Tibial nerve (tissue), 4 donors: ENCODE data around the gene HNRNPU. TPM values are rescaled to one million over a fixed set of nuclear protein-coding genes. Genes with fewer than 3 reads are reported as not detected.

ENCODE experiments used
- DNase-seq, 2 donors: peaks; one replicate each; pipeline ENCODE4 v3.0.0-alpha.2; 2019; ENCODE audit warnings: low spot score in 2 of 2
- H3K27ac ChIP-seq, 4 donors: fragments of 200-600 bp; sonication (generic) in 3 of 4; one replicate each; pipeline ENCODE4 v1.5.1; 2017 to 2019; ENCODE audit warnings: mild to moderate bottlenecking in 1 of 4
- H3K27me3 ChIP-seq, 2 donors: fragments of 200-600 bp; sonication (generic) in 1 of 2; one replicate each; pipeline versions ENCODE4 v1.5.1 to v1.6.0; 2017 to 2019
- H3K36me3 ChIP-seq, 3 donors: fragments of 200-600 bp; sonication (generic); one replicate each; pipeline ENCODE4 v1.5.1; 2018 to 2019
- H3K4me1 ChIP-seq, 4 donors: fragments of 200-600 bp; sonication (generic) in 3 of 4; one replicate each; pipeline ENCODE4 v1.5.1; 2017 to 2019
- H3K4me3 ChIP-seq, 4 donors: fragments of 200-600 bp; sonication (generic) in 3 of 4; one replicate each; pipeline ENCODE4 v1.5.1; 2017 to 2019; ENCODE audit warnings: mild to moderate bottlenecking in 1 of 4, moderate library complexity in 1 of 4
- H3K9me3 ChIP-seq, 4 donors: fragments of 200-600 bp; sonication (generic) in 3 of 4; one replicate each; pipeline ENCODE4 v1.5.1; 2017 to 2019
- CTCF ChIP-seq, 5 experiments: fragments of 200-600 bp in 3 of 5; fragments of 450-650 bp in 2 of 5; sonication (generic) in 3 of 5; IDR thresholded peaks; one replicate each; pipeline ENCODE4 v1.5.1; 2016 to 2019; ENCODE audit warnings: antibody characterized with exemption in 5 of 5, mild to moderate bottlenecking in 3 of 5, moderate library complexity in 2 of 5
- EP300 ChIP-seq, 2 donors: sonication (generic); formaldehyde crosslinking; IDR thresholded peaks; one replicate each; pipeline ENCODE4 v1.6.1; 2017; ENCODE audit warnings: antibody characterized with exemption in 2 of 2, mild to moderate bottlenecking in 1 of 2
- POLR2A ChIP-seq, 2 donors: fragments of 450-650 bp; IDR thresholded peaks; one replicate each; pipeline ENCODE4 v1.6.1; 2017; ENCODE audit warnings: antibody characterized with exemption in 2 of 2, mild to moderate bottlenecking in 2 of 2, moderate library complexity in 2 of 2
- WGBS, 2 donors: methylation state at CpG; one replicate each; pipeline ENCODE4 v1.1.5; 2018; 5-methylcytosine and 5-hydroxymethylcytosine counted together
- total RNA-seq, 4 donors: library from RNA; depleted of rRNA; stranded (reverse); fragments of >200 nt; gene quantifications; one replicate each; pipeline ENCODE4 v1.1.0, GENCODE V29; 2016

Gene HNRNPU
- total RNA-seq, 4 donors from 2014 or later = 344 to 503 (median 410) TPM

- 73 to 76% methylated on average over 15 of the region's 15 CpGs for WGBS, 2 donors
- Histone ChIP-seq H3K27me3 (no peaks in the 10 kb centered on the region), H3K36me3 (no peaks in the 10 kb centered on the region), H3K4me1 (no peaks in the 10 kb centered on the region), H3K27ac (no peak overlapping the region), H3K4me3 (no peak overlapping the region), H3K9me3 (no peaks in the 10 kb centered on the region)
- no peak for DNase-seq
- TF ChIP-seq CTCF (IDR thresholded peaks at IDR 0.05) (no peak), EP300 (IDR thresholded peaks at IDR 0.05) (no peak), POLR2A (IDR thresholded peaks at IDR 0.05) (no peak)
Measured at GRCh38 chr1:244897476-244898254, 33.3 kb upstream of the HNRNPU start.

GRCh38 chr1:244896550-244896949 is 32.2 kb upstream of the HNRNPU start:
- TF ChIP-seq CTCF (IDR thresholded peaks at IDR 0.05) = no peak
- TF ChIP-seq EP300 (IDR thresholded peaks at IDR 0.05) = no peak
- no peak for TF ChIP-seq POLR2A (IDR thresholded peaks at IDR 0.05)
- DNase-seq = no peak
- no peaks in the 10 kb centered on the region for H3K27me3 ChIP-seq
- no peak overlapping the region for H3K4me3 ChIP-seq
- WGBS, 2 donors = 69% methylated on average over 3 of the region's 3 CpGs
- H3K4me1 ChIP-seq = no peaks in the 10 kb centered on the region
- H3K36me3 ChIP-seq = no peaks in the 10 kb centered on the region
- H3K27ac ChIP-seq = no peak overlapping the region
- no peaks in the 10 kb centered on the region for H3K9me3 ChIP-seq

- DNase-seq = no peak
- H3K36me3 ChIP-seq = no peaks in the 10 kb centered on the region
- no peaks in the 10 kb centered on the region for H3K27me3 ChIP-seq
- no peaks in the 10 kb centered on the region for H3K9me3 ChIP-seq
- WGBS, 2 donors = 91 to 94% methylated on average over 7 of the region's 7 CpGs
- TF ChIP-seq EP300 (IDR thresholded peaks at IDR 0.05) (no peak), POLR2A (IDR thresholded peaks at IDR 0.05) (no peak), CTCF (IDR thresholded peaks at IDR 0.05) (no peak)
- H3K4me1 ChIP-seq = no peaks in the 10 kb centered on the region
- no peak overlapping the region for H3K4me3 ChIP-seq
- no peak overlapping the region for H3K27ac ChIP-seq
Measured at GRCh38 chr1:244893836-244894235, 29.5 kb upstream of the HNRNPU start.

- DNase-seq = no peak
- no peaks in the 10 kb centered on the region for H3K27me3 ChIP-seq
- TF ChIP-seq POLR2A (IDR thresholded peaks at IDR 0.05) = no peak
- TF ChIP-seq EP300 (IDR thresholded peaks at IDR 0.05) = no peak
- TF ChIP-seq CTCF (IDR thresholded peaks at IDR 0.05) = no peak
- no peak overlapping the region for H3K27ac ChIP-seq
- no peaks in the 10 kb centered on the region for H3K36me3 ChIP-seq
- no peaks in the 10 kb centered on the region for H3K4me1 ChIP-seq
- H3K4me3 ChIP-seq = no peak overlapping the region
- 91 to 95% methylated on average over 4 of the region's 4 CpGs for WGBS, 2 donors
- H3K9me3 ChIP-seq = no peaks in the 10 kb centered on the region
Measured at GRCh38 chr1:244887281-244887680, 22.9 kb upstream of the HNRNPU start.

GRCh38 chr1:244881552-244882280 is 17.4 kb upstream of the HNRNPU start:
- Histone ChIP-seq H3K4me1 (no peaks in the 10 kb centered on the region), H3K4me3 (no peak overlapping the region), H3K27me3 (no peaks in the 10 kb centered on the region), H3K27ac (no peak overlapping the region), H3K36me3 (no peaks in the 10 kb centered on the region), H3K9me3 (no peaks in the 10 kb centered on the region)
- DNase-seq = no peak
- TF ChIP-seq POLR2A (IDR thresholded peaks at IDR 0.05) (no peak), CTCF (IDR thresholded peaks at IDR 0.05) (no peak), EP300 (IDR thresholded peaks at IDR 0.05) (no peak)
- 70 to 71% methylated on average over 11 of the region's 11 CpGs for WGBS, 2 donors
